ENCODE measurements around the gene IL16. TPM values are rescaled to one million over a fixed set of nuclear protein-coding genes. Genes with fewer than 3 reads are reported as not detected.

The IL16 gene
- total and polyA plus RNA-seq, 11 donors: 1.2 to 21.6 (median 3.7) TPM

DNA sequence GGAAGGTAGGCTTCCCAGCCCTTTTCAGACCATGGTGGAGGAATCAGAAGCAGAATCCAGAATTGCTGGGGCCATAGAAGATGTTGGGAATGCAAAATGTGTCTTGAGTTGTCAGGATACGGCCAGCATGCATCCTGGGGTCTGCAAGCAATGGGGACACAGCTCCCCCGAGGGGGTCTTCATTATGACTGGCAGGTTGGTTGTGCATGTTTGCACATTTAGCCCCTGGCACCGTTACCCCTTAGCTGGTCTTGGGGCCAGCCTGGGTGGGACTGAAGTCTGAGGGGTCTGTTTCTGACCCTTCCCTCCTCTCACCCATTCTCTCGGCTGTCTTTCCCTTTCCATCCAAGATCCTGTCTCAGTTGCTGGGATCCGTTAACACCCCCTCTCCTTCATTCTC, 76.5 kb downstream of the IL16 start:
- DNase-seq (no peak), ATAC-seq (no peak)
- no peak for TF ChIP-seq POLR2A (IDR thresholded peaks at IDR 0.05)
- TF ChIP-seq, protein P1, sequence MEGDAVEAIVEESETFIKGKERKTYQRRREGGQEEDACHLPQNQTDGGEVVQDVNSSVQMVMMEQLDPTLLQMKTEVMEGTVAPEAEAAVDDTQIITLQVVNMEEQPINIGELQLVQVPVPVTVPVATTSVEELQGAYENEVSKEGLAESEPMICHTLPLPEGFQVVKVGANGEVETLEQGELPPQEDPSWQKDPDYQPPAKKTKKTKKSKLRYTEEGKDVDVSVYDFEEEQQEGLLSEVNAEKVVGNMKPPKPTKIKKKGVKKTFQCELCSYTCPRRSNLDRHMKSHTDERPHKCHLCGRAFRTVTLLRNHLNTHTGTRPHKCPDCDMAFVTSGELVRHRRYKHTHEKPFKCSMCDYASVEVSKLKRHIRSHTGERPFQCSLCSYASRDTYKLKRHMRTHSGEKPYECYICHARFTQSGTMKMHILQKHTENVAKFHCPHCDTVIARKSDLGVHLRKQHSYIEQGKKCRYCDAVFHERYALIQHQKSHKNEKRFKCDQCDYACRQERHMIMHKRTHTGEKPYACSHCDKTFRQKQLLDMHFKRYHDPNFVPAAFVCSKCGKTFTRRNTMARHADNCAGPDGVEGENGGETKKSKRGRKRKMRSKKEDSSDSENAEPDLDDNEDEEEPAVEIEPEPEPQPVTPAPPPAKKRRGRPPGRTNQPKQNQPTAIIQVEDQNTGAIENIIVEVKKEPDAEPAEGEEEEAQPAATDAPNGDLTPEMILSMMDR (IDR thresholded peaks at IDR 0.05): no peak
- H3K27ac ChIP-seq: no peak overlapping the region
- no peaks in the 10 kb centered on the region for H3K27me3 ChIP-seq
- H3K36me3 ChIP-seq: peaks cover 0 to 24% (median 0%) of the 10 kb centered on the region in 9 donors
- peaks cover 0 to 16% (median 8%) of the 10 kb centered on the region in 12 donors for H3K9me3 ChIP-seq
- H3K4me3 ChIP-seq: no peak overlapping the region
- intact Hi-C loops (cut with DNase I): loop anchor here in 1 of 10 donors (2.0 to 10.0 kb wide), 2 partner anchors 128 to 922 kb away; no protein-coding TSS in a partner anchor
- 89 to 98% (median 89%) methylated on average over 5 of the region's 5 CpGs for WGBS, 4 donors
- peaks cover 0 to 16% (median 4%) of the 10 kb centered on the region in 12 donors for H3K4me1 ChIP-seq

DNA sequence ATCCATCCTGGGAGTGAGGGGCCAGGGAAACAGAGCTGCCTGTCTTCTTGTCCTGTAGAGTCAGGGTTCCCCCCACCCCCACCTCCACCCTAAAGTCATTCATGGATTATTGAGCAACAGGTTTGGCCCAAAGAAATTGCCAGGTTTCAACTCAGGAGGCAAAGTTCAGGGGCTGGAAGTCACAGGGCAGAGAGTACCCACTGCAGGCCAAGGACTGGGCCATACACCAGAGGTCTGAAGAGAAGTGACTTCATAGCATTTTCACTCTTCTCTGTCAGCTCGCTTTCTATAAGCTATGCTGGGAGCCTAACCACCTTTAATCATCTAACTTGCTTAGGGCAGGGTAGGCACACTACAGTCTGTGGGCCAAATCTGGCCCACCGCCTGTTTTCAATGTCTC, 77.2 kb downstream of the IL16 start:
- intact Hi-C loops (cut with DNase I): loop anchor here in 5 of 10 donors (1.0 to 10.0 kb wide), 4 partner anchors 125 to 921 kb away; no protein-coding TSS in a partner anchor

DNA sequence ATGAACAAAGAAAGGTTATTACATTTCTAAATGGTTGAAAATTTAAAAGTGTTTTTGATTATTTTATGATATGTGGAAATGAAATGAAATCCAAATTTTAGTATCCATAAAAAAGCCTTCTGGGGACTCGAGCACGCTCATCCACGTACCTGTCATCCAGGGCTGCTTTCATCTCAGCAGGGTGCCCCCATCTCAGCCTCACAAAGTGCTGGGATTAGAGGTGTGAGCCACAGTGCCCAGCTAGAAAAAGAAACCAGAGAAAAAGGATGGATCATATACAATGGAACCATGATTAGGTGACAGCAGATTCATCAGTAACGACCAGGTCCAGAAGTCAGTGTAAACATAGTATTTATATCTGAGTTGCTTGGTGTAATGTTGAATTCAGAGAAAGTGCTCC, 77.6 kb downstream of the IL16 start:
- intact Hi-C loops (cut with DNase I): loop anchor here in 5 of 10 donors (1.0 to 10.0 kb wide), 4 partner anchors 125 to 921 kb away; no protein-coding TSS in a partner anchor
- TF ChIP-seq POLR2A (IDR thresholded peaks at IDR 0.05): no peak
- TF ChIP-seq, protein P1 (IDR thresholded peaks at IDR 0.05): no peak
- Histone ChIP-seq H3K27me3 (no peaks in the 10 kb centered on the region), H3K27ac (no peak overlapping the region), H3K4me3 (no peak overlapping the region), H3K4me1 (peaks cover 0 to 16% (median 4%) of the 10 kb centered on the region in 12 donors), H3K36me3 (peaks cover 0 to 28% (median 0%) of the 10 kb centered on the region in 9 donors), H3K9me3 (peaks cover 0 to 16% (median 8%) of the 10 kb centered on the region in 12 donors)
- 87 to 94% (median 91%) methylated on average over 4 of the region's 4 CpGs for WGBS, 4 donors
- no peak for DNase-seq
- no peak for ATAC-seq

More for the DNA sequence above, 77.2 kb downstream of the IL16 start:
- peaks cover 0 to 24% (median 0%) of the 10 kb centered on the region in 9 donors for H3K36me3 ChIP-seq
- peaks cover 0 to 16% (median 8%) of the 10 kb centered on the region in 12 donors for H3K9me3 ChIP-seq
- 94 to 96% (median 96%) methylated on average over 2 of the region's 2 CpGs for WGBS, 4 donors
- no peak for ATAC-seq
- TF ChIP-seq POLR2A (IDR thresholded peaks at IDR 0.05): no peak
- TF ChIP-seq, protein P1 (IDR thresholded peaks at IDR 0.05): no peak
- H3K4me1 ChIP-seq: peaks cover 0 to 16% (median 4%) of the 10 kb centered on the region in 12 donors
- H3K27me3 ChIP-seq: no peaks in the 10 kb centered on the region
- no peak overlapping the region for H3K4me3 ChIP-seq
- DNase-seq: no peak
- no peak overlapping the region for H3K27ac ChIP-seq

DNA sequence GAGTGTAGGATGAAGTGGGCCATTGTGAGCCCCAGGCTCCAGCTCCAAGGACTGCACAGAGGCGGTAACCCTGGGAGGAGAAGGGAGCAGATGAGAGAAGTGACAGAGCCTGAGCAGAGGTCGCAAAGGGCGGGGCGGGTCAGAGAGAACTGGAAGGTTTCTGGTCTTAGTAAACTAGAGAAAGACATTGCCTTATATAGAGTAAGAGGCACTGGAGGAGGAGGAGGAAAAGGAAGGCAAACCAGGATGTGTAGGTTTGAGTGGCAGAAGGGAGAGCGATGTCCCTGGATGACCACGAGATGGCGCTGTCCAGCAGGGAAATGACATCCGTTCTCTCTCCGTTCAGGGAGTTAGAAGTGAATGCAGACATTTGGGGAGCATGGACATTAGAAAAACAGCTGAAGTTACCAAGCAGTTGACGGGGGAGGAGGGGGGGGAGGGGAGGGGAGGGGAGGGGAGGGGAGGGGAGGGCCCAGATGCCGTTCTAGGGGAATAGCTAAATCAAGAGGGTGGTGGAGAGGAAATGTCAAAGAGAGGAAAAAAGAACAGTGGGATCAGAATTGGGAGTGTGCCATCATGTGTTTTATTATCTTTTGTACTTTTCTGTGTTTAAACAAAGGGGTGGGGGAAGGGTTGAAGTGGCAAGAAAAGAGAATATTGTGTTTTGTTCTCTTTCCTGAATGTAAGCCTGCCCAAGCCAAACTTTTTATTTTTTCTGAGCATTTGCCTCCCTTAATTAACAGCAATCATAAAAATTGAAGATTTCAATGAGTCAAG, 78.4 kb downstream of the IL16 start:
- WGBS, 4 donors: 11 to 14% (median 13%) methylated on average over 10 to 11 of the region's 11 CpGs

More for the DNA sequence above, 78.4 kb downstream of the IL16 start:
- peaks cover 0 to 16% (median 4%) of the 10 kb centered on the region in 12 donors for H3K4me1 ChIP-seq
- intact Hi-C loops (cut with DNase I): loop anchor here (1.0 to 10.0 kb wide), 8 partner anchors 47 to 920 kb away; partner anchors contain the start of gene STARD5 (in 1 of the 10)
- peaks cover 0 to 3% (median 0%) of the 10 kb centered on the region in 9 donors for H3K27me3 ChIP-seq
- H3K36me3 ChIP-seq: peaks cover 0 to 28% (median 0%) of the 10 kb centered on the region in 9 donors
- ATAC-seq (peak; percentile 62 to 94 (median 88)), DNase-seq (peak; percentile 74 to 83 (median 78))
- no peak for TF ChIP-seq POLR2A (IDR thresholded peaks at IDR 0.05)
- TF ChIP-seq, protein P1 (IDR thresholded peaks at IDR 0.05): peak; percentile 65 to 90 (median 78)
- peaks cover 0 to 16% (median 8%) of the 10 kb centered on the region in 12 donors for H3K9me3 ChIP-seq
- H3K27ac ChIP-seq: peak overlapping the region in 10 of 12 donors; percentile 12 to 70 (median 48)
- H3K4me3 ChIP-seq: no peak overlapping the region
